H1 (cell line): ENCODE results near the gene PCBD1. TPM values are rescaled to one million over a fixed set of nuclear protein-coding genes. Genes with fewer than 3 reads are reported as not detected.

Experiments
- NRF1 ChIP-seq: IDR thresholded peaks from 2 replicates; pipeline ENCODE4 v1.6.1; 2011; ENCODE audit warnings: mild to moderate bottlenecking, low read depth, low read length, improper control_type of control experiment
- RFX5 ChIP-seq: IDR thresholded peaks from 2 replicates; pipeline ENCODE4 v1.6.1; 2011; ENCODE audit warnings: low read depth, low read length, improper control_type of control experiment, borderline replicate concordance
- RNF2 ChIP-seq: fragments of 200-900, 300-1000 bp; sonication (generic); IDR thresholded peaks from 2 replicates; pipeline ENCODE4 v1.7.1; 2016; ENCODE audit warnings: borderline replicate concordance, low read depth, mild to moderate bottlenecking, antibody characterized with exemption, low read length; ENCODE audit not compliant: poor library complexity, severe bottlenecking; ENCODE audit errors: missing control alignments
- SRF ChIP-seq: IDR thresholded peaks from 2 replicates; pipeline ENCODE4 v1.6.1; 2011; ENCODE audit warnings: mild to moderate bottlenecking, low read depth, low read length, moderate library complexity
- TEAD4 ChIP-seq: IDR thresholded peaks from 2 replicates; pipeline ENCODE4 v1.6.1; 2012; ENCODE audit warnings: low read depth, low read length, inconsistent platforms, mixed read lengths
- polyA plus RNA-seq, 7 experiments: library from polyadenylated mRNA; depleted of rRNA in 3 of 7; stranded (reverse) in 5 of 7; unstranded in 2 of 7; fragments of >200 nt in 5 of 7; fragments of 200-250 nt in 2 of 7; gene quantifications; 1 replicate in 5 of 7; 2 replicates in 1 of 7; 4 replicates in 1 of 7; pipeline versions ENCODE4 v1.2.1 to v1.2.3, GENCODE V29; 2011 to 2013; ENCODE audit warnings: missing spikeins in 2 of 7, mixed read lengths in 2 of 7
- total RNA-seq: library from RNA; stranded (reverse); fragmentation: NEBNext Ultra II Directional; extraction: Animal tissue kit (Norgen Biotek cat#: 25700); gene quantifications from 2 replicates; pipeline ENCODE4 v1.2.1, GENCODE V29; 2021

PCBD1 gene
- total and polyA plus RNA-seq, 2 of the 8 experiments (the other 6 are each of a cell fraction or from before 2014, with no cell fraction given) = 46.5 to 55.0 TPM

GRCh38 chr10:70840836-70841235 is 47.5 kb downstream of the PCBD1 start (continued):
- no peak for TF ChIP-seq RNF2
- TF ChIP-seq SRF = no peak
- no peak for TF ChIP-seq TEAD4
- no peak for TF ChIP-seq NRF1
- no peak for TF ChIP-seq RFX5
